ENCODE measurements around the gene USP27X. TPM values are rescaled to one million over a fixed set of nuclear protein-coding genes. Genes with fewer than 3 reads are reported as not detected.

The USP27X gene
- total and polyA plus RNA-seq, 9 donors, result 2.4 to 15.1 (median 6.7) TPM

GRCh38 chrX:49850028-49850427 lies 29.3 kb upstream of the USP27X start:
- H3K27ac ChIP-seq, result no peak overlapping the region
- H3K4me3 ChIP-seq, result no peak overlapping the region
- no peaks in the 10 kb centered on the region for H3K4me1 ChIP-seq (ENCODE audit: insufficient read depth)
- H3K36me3 ChIP-seq, result no peaks in the 10 kb centered on the region
- no peaks in the 10 kb centered on the region for H3K9me3 ChIP-seq
- intact Hi-C loops (cut with DNase I), result no loop called here
- TF ChIP-seq CTCF (IDR thresholded peaks at IDR 0.05), result no peak
- TF ChIP-seq POLR2A (IDR thresholded peaks at IDR 0.05), result no peak
- no peak for TF ChIP-seq EP300 (IDR thresholded peaks at IDR 0.05)
- H3K27me3 ChIP-seq, result no peaks in the 10 kb centered on the region
- WGBS, 3 donors, result 43 to 51% (median 50%) methylated on average over 1 of the region's 1 CpG
- DNase-seq, result no peak

GRCh38 chrX:49853661-49854060 lies 25.6 kb upstream of the USP27X start:
- Histone ChIP-seq H3K27ac (no peak overlapping the region), H3K27me3 (no peaks in the 10 kb centered on the region), H3K4me1 (ENCODE audit: insufficient read depth) (no peaks in the 10 kb centered on the region), H3K36me3 (no peaks in the 10 kb centered on the region), H3K4me3 (no peak overlapping the region), H3K9me3 (no peaks in the 10 kb centered on the region)
- intact Hi-C loops (cut with DNase I), result no loop called here
- DNase-seq, result no peak
- 76 to 80% (median 78%) methylated on average over 6 of the region's 6 CpGs for WGBS, 3 donors
- TF ChIP-seq EP300 (IDR thresholded peaks at IDR 0.05) (no peak), CTCF (IDR thresholded peaks at IDR 0.05) (no peak), POLR2A (IDR thresholded peaks at IDR 0.05) (no peak)

GRCh38 chrX:49856819-49857218 lies 22.5 kb upstream of the USP27X start:
- no peak overlapping the region for H3K4me3 ChIP-seq
- no peaks in the 10 kb centered on the region for H3K27me3 ChIP-seq
- WGBS, 3 donors, result 47 to 60% (median 49%) methylated on average over 2 of the region's 2 CpGs
- H3K4me1 ChIP-seq (ENCODE audit: insufficient read depth), result no peaks in the 10 kb centered on the region
- H3K36me3 ChIP-seq, result no peaks in the 10 kb centered on the region
- no peaks in the 10 kb centered on the region for H3K9me3 ChIP-seq
- intact Hi-C loops (cut with DNase I), result no loop called here
- TF ChIP-seq CTCF (IDR thresholded peaks at IDR 0.05) (no peak), EP300 (IDR thresholded peaks at IDR 0.05) (no peak), POLR2A (IDR thresholded peaks at IDR 0.05) (no peak)
- DNase-seq, result no peak
- no peak overlapping the region for H3K27ac ChIP-seq

- no peak for TF ChIP-seq CTCF (IDR thresholded peaks at IDR 0.05)
- Histone ChIP-seq H3K36me3 (no peaks in the 10 kb centered on the region), H3K9me3 (no peaks in the 10 kb centered on the region), H3K4me3 (no peak overlapping the region), H3K27me3 (no peaks in the 10 kb centered on the region), H3K4me1 (ENCODE audit: insufficient read depth) (no peaks in the 10 kb centered on the region), H3K27ac (no peak overlapping the region)
- WGBS, 3 donors, result 40 to 55% (median 43%) methylated on average over 2 of the region's 2 CpGs
- DNase-seq, result no peak
- intact Hi-C loops (cut with DNase I), result no loop called here
Observed at GRCh38 chrX:49858341-49858740, 20.9 kb upstream of the USP27X start.

- Histone ChIP-seq H3K27me3 (no peaks in the 10 kb centered on the region), H3K36me3 (no peaks in the 10 kb centered on the region), H3K9me3 (no peaks in the 10 kb centered on the region), H3K4me1 (ENCODE audit: insufficient read depth) (no peaks in the 10 kb centered on the region), H3K4me3 (no peak overlapping the region), H3K27ac (no peak overlapping the region)
- intact Hi-C loops (cut with DNase I), result no loop called here
- no peak for DNase-seq
- TF ChIP-seq EP300 (IDR thresholded peaks at IDR 0.05) (no peak), POLR2A (IDR thresholded peaks at IDR 0.05) (no peak), CTCF (IDR thresholded peaks at IDR 0.05) (no peak)
- 78 to 85% (median 79%) methylated on average over 1 of the region's 1 CpG for WGBS, 3 donors
Observed at GRCh38 chrX:49859491-49859890, 19.8 kb upstream of the USP27X start.
